ENCODE measurements around the gene PDF.
"Not testable (repeated sequence)": the region's sequence is repeated elsewhere in the genome, so short reads cannot be mapped to it uniquely, and the experiment has no call there.

PDF gene

GRCh38 chr16:69302301-69302700 lies 28.1 kb downstream of the PDF start:
- TF ChIP-seq, protein P1, sequence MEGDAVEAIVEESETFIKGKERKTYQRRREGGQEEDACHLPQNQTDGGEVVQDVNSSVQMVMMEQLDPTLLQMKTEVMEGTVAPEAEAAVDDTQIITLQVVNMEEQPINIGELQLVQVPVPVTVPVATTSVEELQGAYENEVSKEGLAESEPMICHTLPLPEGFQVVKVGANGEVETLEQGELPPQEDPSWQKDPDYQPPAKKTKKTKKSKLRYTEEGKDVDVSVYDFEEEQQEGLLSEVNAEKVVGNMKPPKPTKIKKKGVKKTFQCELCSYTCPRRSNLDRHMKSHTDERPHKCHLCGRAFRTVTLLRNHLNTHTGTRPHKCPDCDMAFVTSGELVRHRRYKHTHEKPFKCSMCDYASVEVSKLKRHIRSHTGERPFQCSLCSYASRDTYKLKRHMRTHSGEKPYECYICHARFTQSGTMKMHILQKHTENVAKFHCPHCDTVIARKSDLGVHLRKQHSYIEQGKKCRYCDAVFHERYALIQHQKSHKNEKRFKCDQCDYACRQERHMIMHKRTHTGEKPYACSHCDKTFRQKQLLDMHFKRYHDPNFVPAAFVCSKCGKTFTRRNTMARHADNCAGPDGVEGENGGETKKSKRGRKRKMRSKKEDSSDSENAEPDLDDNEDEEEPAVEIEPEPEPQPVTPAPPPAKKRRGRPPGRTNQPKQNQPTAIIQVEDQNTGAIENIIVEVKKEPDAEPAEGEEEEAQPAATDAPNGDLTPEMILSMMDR (IDR thresholded peaks at IDR 0.05; ENCODE audit: borderline replicate concordance, insufficient read depth, low read depth, low read length): no peak

GRCh38 chr16:69301861-69302260 lies 28.5 kb downstream of the PDF start:
- TF ChIP-seq, protein P1 (IDR thresholded peaks at IDR 0.05; ENCODE audit: borderline replicate concordance, insufficient read depth, low read depth, low read length): no peak
- H3K4me3 ChIP-seq (ENCODE audit: low read depth, low read length): no peak overlapping the region

More at GRCh38 chr16:69302301-69302700, 28.1 kb downstream of the PDF start:
- H3K4me3 ChIP-seq (ENCODE audit: low read depth, low read length): no peak overlapping the region

DNA sequence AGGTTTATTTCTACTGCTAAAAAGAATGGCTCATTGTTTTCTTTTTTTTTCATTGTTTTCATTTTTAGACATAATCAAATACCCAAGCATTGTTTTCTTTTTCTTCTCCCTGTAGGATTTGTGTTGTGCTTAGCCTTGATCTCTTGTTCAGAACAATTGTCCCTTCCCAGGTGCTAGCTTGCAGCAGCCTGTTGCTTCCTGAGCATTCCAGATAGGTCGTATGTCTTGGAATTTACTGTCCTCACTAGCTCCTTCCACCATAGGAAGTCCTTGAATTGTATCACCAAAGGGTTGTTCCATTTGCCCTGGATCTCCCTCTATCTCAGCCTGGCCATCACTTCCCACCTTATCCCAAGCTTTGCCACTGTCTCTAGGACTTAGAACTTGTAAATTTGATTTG lies 29.2 kb downstream of the PDF start:
- H3K4me3 ChIP-seq (ENCODE audit: low read depth, low read length): no peak overlapping the region

DNA sequence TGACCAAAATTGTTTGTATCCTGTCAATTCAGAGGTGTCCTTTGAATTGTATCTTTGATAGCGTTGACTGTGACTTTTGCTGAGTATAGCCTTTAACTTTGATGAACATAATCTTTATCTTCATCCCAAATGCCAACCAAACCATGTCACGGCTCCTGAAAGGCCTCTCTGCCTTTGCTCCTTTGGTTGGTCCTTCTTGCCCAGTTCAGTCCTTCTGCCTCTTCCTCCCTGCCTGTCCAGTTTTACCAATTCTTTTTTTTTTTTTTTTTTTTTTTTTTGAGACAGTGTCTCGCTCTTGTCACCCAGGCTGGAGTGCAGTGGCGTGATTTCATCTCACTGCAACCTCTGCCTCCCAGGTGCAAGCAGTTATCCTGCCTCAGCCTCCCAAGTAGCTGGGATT lies 32.1 kb downstream of the PDF start:
- no peak overlapping the region for H3K4me3 ChIP-seq (ENCODE audit: low read depth, low read length)
- TF ChIP-seq, protein P1 (IDR thresholded peaks at IDR 0.05; ENCODE audit: borderline replicate concordance, insufficient read depth, low read depth, low read length): no peak

More for the DNA sequence above, 29.2 kb downstream of the PDF start:
- TF ChIP-seq, protein P1 (IDR thresholded peaks at IDR 0.05; ENCODE audit: borderline replicate concordance, insufficient read depth, low read depth, low read length): no peak

- H3K4me3 ChIP-seq (ENCODE audit: low read depth, low read length): not testable (repeated sequence)
These were observed 33.6 kb downstream of the PDF start for GRCh38 chr16:69296771-69297170.

GRCh38 chr16:69294051-69294450 lies 36.3 kb downstream of the PDF start:
- TF ChIP-seq, protein P1 (IDR thresholded peaks at IDR 0.05; ENCODE audit: borderline replicate concordance, insufficient read depth, low read depth, low read length): no peak
- no peak overlapping the region for H3K4me3 ChIP-seq (ENCODE audit: low read depth, low read length)

GRCh38 chr16:69293401-69293800 lies 37.0 kb downstream of the PDF start:
- H3K4me3 ChIP-seq (ENCODE audit: low read depth, low read length): no peak overlapping the region
- TF ChIP-seq, protein P1 (IDR thresholded peaks at IDR 0.05; ENCODE audit: borderline replicate concordance, insufficient read depth, low read depth, low read length): no peak

- H3K4me3 ChIP-seq (ENCODE audit: low read depth, low read length): not testable (repeated sequence)
These were observed 38.7 kb downstream of the PDF start for GRCh38 chr16:69291657-69292056.
